A673 (cell line): Measurements from ENCODE around the gene RSU1. TPM values are rescaled to one million over a fixed set of nuclear protein-coding genes. Genes with fewer than 3 reads are reported as not detected.

Experiments
- BruUV-seq: library from RNA; stranded (reverse); fragments of 400-500 nt; replicated peaks from 2 replicates; lab custom pipeline; 2021; lab: Mats Ljungman, UMichigan
- CTCF ChIA-PET: fragments of 300-600 bp; sonication (Branson Sonifier 250); formaldehyde crosslinking; loops from one replicate; lab custom pipeline; 2022; ENCODE audit warnings: antibody characterized with exemption; lab: Charles Lee
- POLR2A ChIA-PET: fragments of 300-600 bp; sonication (Branson Sonifier 250); formaldehyde crosslinking; loops from one replicate; lab custom pipeline; 2022; ENCODE audit warnings: antibody characterized with exemption; ENCODE audit not compliant: low non-redundant PET; lab: Charles Lee
- DNase-seq: peaks from one replicate; pipeline ENCODE4 v3.0.0-alpha.2; 2015; ENCODE audit warnings: low spot score
- H3K27ac ChIP-seq: fragments of 200-600 bp; sonication (generic); 2 replicates; pipeline ENCODE4 v1.5.1; 2016; ENCODE audit warnings: mixed run types, low read depth, mild to moderate bottlenecking, mixed read lengths, antibody characterized with exemption, low read length; ENCODE audit not compliant: poor library complexity, severe bottlenecking
- H3K27me3 ChIP-seq: fragments of 200-600 bp; sonication (generic); replicated peaks from 2 replicates; pipeline ENCODE4 v1.6.1; 2017; ENCODE audit warnings: mixed run types, low read depth, mild to moderate bottlenecking, mixed read lengths, antibody characterized with exemption, low read length; ENCODE audit not compliant: insufficient read depth, poor library complexity
- H3K36me3 ChIP-seq: fragments of 200-600 bp; sonication (generic); 2 replicates; pipeline ENCODE4 v1.6.1; 2016; ENCODE audit warnings: mixed run types, mild to moderate bottlenecking, mixed read lengths, antibody characterized with exemption, low read length; ENCODE audit not compliant: insufficient read depth, poor library complexity, severe bottlenecking
- H3K4me1 ChIP-seq: fragments of 200-600 bp; sonication (generic); 2 replicates; pipeline ENCODE4 v1.6.1; 2017; ENCODE audit warnings: mixed run types, mild to moderate bottlenecking, mixed read lengths, antibody characterized with exemption, low read length; ENCODE audit not compliant: insufficient read depth, poor library complexity, severe bottlenecking
- H3K4me3 ChIP-seq: fragments of 200-600 bp; sonication (generic); 2 replicates; pipeline ENCODE4 v1.5.1; 2016; ENCODE audit warnings: low read depth, mixed run types, mild to moderate bottlenecking, mixed read lengths, low read length; ENCODE audit not compliant: poor library complexity, severe bottlenecking
- H3K9me3 ChIP-seq: fragments of 200-600 bp; sonication (generic); 2 replicates; pipeline ENCODE4 v1.6.1; 2016; ENCODE audit warnings: mixed run types, low read depth, mild to moderate bottlenecking, mixed read lengths, antibody characterized with exemption, low read length; ENCODE audit not compliant: poor library complexity, severe bottlenecking
- CTCF ChIP-seq: fragments of 300-800, 200-600 bp; sonication (generic); conservative IDR thresholded peaks from 2 replicates; pipeline ENCODE4 v1.5.1; 2017; ENCODE audit warnings: low read depth, mild to moderate bottlenecking, antibody characterized with exemption, low read length, moderate library complexity, mixed read lengths
- EZH2 ChIP-seq: fragments of 200-600 bp; sonication (generic); IDR thresholded peaks from 2 replicates; pipeline ENCODE4 v1.6.1; 2017; ENCODE audit warnings: borderline replicate concordance, low read depth, mild to moderate bottlenecking, mixed read lengths, antibody characterized with exemption, low read length; ENCODE audit not compliant: poor library complexity, severe bottlenecking
- intact Hi-C: fragments of 100-400 bp; cut with micrococcal nuclease; formaldehyde crosslinking; loops from one replicate; pipeline ENCODE4 v1.10.0; 2022; ENCODE audit not compliant: unreplicated experiment
- total RNA-seq: library from RNA; stranded (reverse); gene quantifications from 2 replicates; pipeline ENCODE4 v1.2.3, GENCODE V29; 2021

RSU1 gene
- total RNA-seq, 1 experiment from 2014 or later, result 64.0 TPM

- H3K27ac ChIP-seq, result no peak overlapping the region
- POLR2A ChIA-PET, result no interaction called here
- BruUV-seq, result no TSS peak
- no peaks in the 10 kb centered on the region for H3K36me3 ChIP-seq
- no peak overlapping the region for H3K4me3 ChIP-seq
- H3K27me3 ChIP-seq, result no peaks in the 10 kb centered on the region
- TF ChIP-seq CTCF, result no peak
- no peak for TF ChIP-seq EZH2
- CTCF ChIA-PET, result no interaction called here
- intact Hi-C loops, result no loop called here
- no peaks in the 10 kb centered on the region for H3K9me3 ChIP-seq
- DNase-seq, result no peak
- H3K4me1 ChIP-seq, result no peaks in the 10 kb centered on the region
These were observed 47.9 kb downstream of the RSU1 start for GRCh38 chr10:16769331-16769730.

GRCh38 chr10:16768702-16769101 lies 48.5 kb downstream of the RSU1 start:
- TF ChIP-seq EZH2 (no peak), CTCF (no peak)
- intact Hi-C loops, result no loop called here
- POLR2A ChIA-PET, result no interaction called here
- BruUV-seq, result no TSS peak
- H3K27ac ChIP-seq, result no peak overlapping the region
- no peaks in the 10 kb centered on the region for H3K9me3 ChIP-seq
- CTCF ChIA-PET, result no interaction called here
- no peak for DNase-seq
- H3K4me3 ChIP-seq, result no peak overlapping the region
- H3K36me3 ChIP-seq, result no peaks in the 10 kb centered on the region
- H3K27me3 ChIP-seq, result no peaks in the 10 kb centered on the region
- H3K4me1 ChIP-seq, result no peaks in the 10 kb centered on the region

- CTCF ChIA-PET, result no interaction called here
- DNase-seq, result no peak
- no TSS peak for BruUV-seq
- H3K36me3 ChIP-seq, result no peaks in the 10 kb centered on the region
- H3K27ac ChIP-seq, result no peak overlapping the region
- TF ChIP-seq CTCF (no peak), EZH2 (no peak)
- no peaks in the 10 kb centered on the region for H3K9me3 ChIP-seq
- H3K4me1 ChIP-seq, result no peaks in the 10 kb centered on the region
- POLR2A ChIA-PET, result interaction anchor here (0.6 kb wide), 1 partner anchor 12 kb away, joined by 3 read pairs; no protein-coding TSS in a partner anchor
- no peak overlapping the region for H3K4me3 ChIP-seq
- intact Hi-C loops, result no loop called here
- H3K27me3 ChIP-seq, result no peaks in the 10 kb centered on the region
These were observed 51.5 kb downstream of the RSU1 start for GRCh38 chr10:16765509-16766375.
